Tibial nerve (tissue), 4 donors: Measurements from ENCODE around the gene SH2D3A.

Experiments
- CTCF ChIP-seq, 5 experiments: fragments of 200-600 bp in 3 of 5; fragments of 450-650 bp in 2 of 5; sonication (generic) in 3 of 5; IDR thresholded peaks; one replicate each; pipeline ENCODE4 v1.5.1; 2016 to 2019; ENCODE audit warnings: antibody characterized with exemption in 5 of 5, mild to moderate bottlenecking in 3 of 5, moderate library complexity in 2 of 5
- EP300 ChIP-seq, 2 donors: sonication (generic); formaldehyde crosslinking; IDR thresholded peaks; one replicate each; pipeline ENCODE4 v1.6.1; 2017; ENCODE audit warnings: antibody characterized with exemption in 2 of 2, mild to moderate bottlenecking in 1 of 2

- TF ChIP-seq CTCF (IDR thresholded peaks at IDR 0.05) (no peak), EP300 (IDR thresholded peaks at IDR 0.05) (no peak)
These were observed 6.6 kb downstream of the SH2D3A start for GRCh38 chr19:6760606-6761005.
